Adipocyte (in vitro differentiated cells): ENCODE data around the gene USH2A.

ENCODE experiments used
- DNase-seq: peaks from one replicate; pipeline ENCODE4 v3.0.0-alpha.2; 2015; ENCODE audit warnings: low read depth
- H3K27me3 ChIP-seq: replicated peaks from 2 replicates; pipeline ENCODE4 v1.7.0; 2013; ENCODE audit warnings: mild to moderate bottlenecking, low read length, moderate library complexity; ENCODE audit not compliant: control insufficient read depth, insufficient read depth
- H3K36me3 ChIP-seq: 2 replicates; pipeline ENCODE4 v1.7.0; 2013; ENCODE audit warnings: low read length, mild to moderate bottlenecking, moderate library complexity; ENCODE audit not compliant: control insufficient read depth, insufficient read depth, severe bottlenecking
- H3K4me1 ChIP-seq: 2 replicates; pipeline ENCODE4 v1.7.0; 2013; ENCODE audit warnings: mild to moderate bottlenecking, low read length, moderate library complexity; ENCODE audit not compliant: control insufficient read depth, insufficient read depth
- H3K4me3 ChIP-seq: 2 replicates; pipeline ENCODE4 v1.7.0; 2013; ENCODE audit warnings: mild to moderate bottlenecking, low read length, moderate library complexity
- H3K9ac ChIP-seq: 2 replicates; pipeline ENCODE4 v1.7.0; 2013; ENCODE audit warnings: mild to moderate bottlenecking, low read length, moderate library complexity
- H3K9me3 ChIP-seq: 2 replicates; pipeline ENCODE4 v1.7.0; 2013; ENCODE audit warnings: mild to moderate bottlenecking, low read length, moderate library complexity; ENCODE audit not compliant: control insufficient read depth

Gene USH2A

DNA sequence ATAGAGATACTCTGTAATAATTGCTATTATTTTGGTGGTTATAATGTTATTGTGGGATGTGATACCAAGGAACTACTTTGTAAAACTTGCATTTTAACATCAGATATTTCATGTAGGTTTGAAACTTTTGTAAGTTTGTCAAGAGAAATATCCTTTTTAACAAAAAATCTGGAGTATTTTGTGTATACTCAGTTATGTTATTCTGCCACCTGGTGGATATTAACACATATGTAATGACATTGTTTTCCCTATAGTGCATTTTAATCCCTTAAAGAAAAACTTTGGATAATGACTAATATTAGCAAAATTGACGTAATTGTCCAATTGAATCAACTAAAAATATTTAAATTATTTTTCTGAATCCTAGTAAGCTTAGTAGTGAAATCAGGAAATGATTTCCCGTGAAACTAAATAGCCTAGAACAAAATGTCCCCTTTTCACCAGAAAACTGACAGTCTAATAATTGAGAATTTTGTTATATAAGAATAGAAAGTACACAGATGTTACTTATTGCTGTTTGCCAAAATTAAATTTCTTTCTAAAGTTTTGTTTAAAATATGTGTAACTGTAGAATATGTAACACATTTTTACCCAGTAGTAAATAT, 816.6 kb downstream of the USH2A start:
- Histone ChIP-seq H3K9me3 (no peaks in the 10 kb centered on the region), H3K9ac (peak overlapping the region; percentile 15), H3K4me3 (no peak overlapping the region), H3K27me3 (no peaks in the 10 kb centered on the region), H3K4me1 (peaks cover 34% of the 10 kb centered on the region), H3K36me3 (peaks cover 43% of the 10 kb centered on the region)
- DNase-seq: peak; percentile 73

DNA sequence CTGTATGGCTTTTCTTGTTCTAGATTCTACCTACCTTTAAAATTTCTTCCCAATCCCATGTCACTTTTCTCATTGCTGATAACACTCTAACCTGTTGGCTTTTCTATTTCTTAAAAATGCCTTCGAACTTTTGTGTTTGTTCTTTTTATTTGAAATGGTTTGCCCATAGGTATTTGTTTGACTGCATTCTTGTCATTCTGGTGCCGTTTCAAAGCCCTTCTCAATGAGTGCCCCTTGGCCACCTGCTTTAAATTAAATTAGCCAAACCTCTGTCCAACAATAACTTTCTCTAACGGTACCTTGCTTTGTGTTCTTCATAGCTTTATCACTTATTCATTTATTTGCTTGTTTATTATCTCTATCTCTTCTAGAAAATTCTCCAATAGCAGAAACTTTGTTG, 817.2 kb downstream of the USH2A start:
- Histone ChIP-seq H3K9ac (peak overlapping the region; percentile 15), H3K9me3 (no peaks in the 10 kb centered on the region), H3K4me1 (peaks cover 34% of the 10 kb centered on the region), H3K27me3 (no peaks in the 10 kb centered on the region), H3K36me3 (peaks cover 46% of the 10 kb centered on the region), H3K4me3 (no peak overlapping the region)
- DNase-seq: no peak

- H3K9me3 ChIP-seq: no peaks in the 10 kb centered on the region
- H3K36me3 ChIP-seq: peaks cover 40% of the 10 kb centered on the region
- DNase-seq: peak; percentile 68
- H3K4me3 ChIP-seq: no peak overlapping the region
- no peaks in the 10 kb centered on the region for H3K27me3 ChIP-seq
- no peak overlapping the region for H3K9ac ChIP-seq
- H3K4me1 ChIP-seq: peaks cover 34% of the 10 kb centered on the region
Observed at GRCh38 chr1:215605011-215605621, 818.1 kb downstream of the USH2A start.

GRCh38 chr1:215603319-215603718, 819.9 kb downstream of the USH2A start:
- Histone ChIP-seq H3K4me1 (peaks cover 31% of the 10 kb centered on the region), H3K36me3 (peaks cover 22% of the 10 kb centered on the region), H3K4me3 (no peak overlapping the region), H3K9me3 (no peaks in the 10 kb centered on the region), H3K27me3 (no peaks in the 10 kb centered on the region), H3K9ac (peak overlapping the region; percentile 5)
- peak; percentile 41 for DNase-seq

- no peak overlapping the region for H3K4me3 ChIP-seq
- no peak for DNase-seq
- H3K36me3 ChIP-seq: peaks cover 34% of the 10 kb centered on the region
- no peaks in the 10 kb centered on the region for H3K27me3 ChIP-seq
- H3K4me1 ChIP-seq: peaks cover 17% of the 10 kb centered on the region
- no peak overlapping the region for H3K9ac ChIP-seq
- no peaks in the 10 kb centered on the region for H3K9me3 ChIP-seq
Observed at GRCh38 chr1:215601276-215601675, 822.0 kb downstream of the USH2A start.

GRCh38 chr1:215600867-215601266, 822.4 kb downstream of the USH2A start:
- Histone ChIP-seq H3K27me3 (no peaks in the 10 kb centered on the region), H3K4me3 (no peak overlapping the region), H3K4me1 (peaks cover 13% of the 10 kb centered on the region), H3K36me3 (peaks cover 35% of the 10 kb centered on the region), H3K9ac (no peak overlapping the region), H3K9me3 (no peaks in the 10 kb centered on the region)
- DNase-seq: no peak

DNA sequence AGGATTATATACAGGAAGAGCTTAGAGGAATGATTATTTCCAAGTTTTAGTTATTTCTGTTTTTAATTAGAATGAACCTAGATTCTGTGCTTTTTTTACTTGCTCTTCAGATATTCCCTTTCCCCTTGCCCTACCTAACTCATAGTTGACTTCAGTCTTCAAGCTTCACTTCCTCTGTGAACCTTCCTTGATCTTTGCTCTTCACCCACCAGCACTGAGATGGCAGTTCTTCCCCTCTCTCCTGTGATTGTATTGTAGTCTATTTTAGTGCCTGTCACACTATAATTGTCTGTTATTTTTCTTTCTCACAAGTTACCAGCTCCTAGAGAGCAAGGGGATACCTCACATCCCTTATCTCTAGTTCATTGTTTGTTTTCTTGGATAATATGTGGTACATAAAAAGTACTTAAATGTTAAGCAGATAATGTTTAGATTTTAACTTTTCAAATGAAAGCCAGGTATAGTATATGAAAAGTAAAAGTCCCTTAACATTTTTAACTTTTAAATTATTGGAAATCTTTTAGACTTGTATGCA, 822.9 kb downstream of the USH2A start:
- Histone ChIP-seq H3K9me3 (no peaks in the 10 kb centered on the region), H3K4me1 (peaks cover 14% of the 10 kb centered on the region), H3K36me3 (peaks cover 35% of the 10 kb centered on the region), H3K9ac (no peak overlapping the region), H3K4me3 (no peak overlapping the region), H3K27me3 (no peaks in the 10 kb centered on the region)
- DNase-seq: no peak

GRCh38 chr1:215599418-215600074, 823.7 kb downstream of the USH2A start:
- H3K9me3 ChIP-seq: no peaks in the 10 kb centered on the region
- H3K36me3 ChIP-seq: peaks cover 35% of the 10 kb centered on the region
- H3K27me3 ChIP-seq: no peaks in the 10 kb centered on the region
- H3K4me3 ChIP-seq: no peak overlapping the region
- H3K9ac ChIP-seq: no peak overlapping the region
- peaks cover 17% of the 10 kb centered on the region for H3K4me1 ChIP-seq
- peak; percentile 48 for DNase-seq

DNA sequence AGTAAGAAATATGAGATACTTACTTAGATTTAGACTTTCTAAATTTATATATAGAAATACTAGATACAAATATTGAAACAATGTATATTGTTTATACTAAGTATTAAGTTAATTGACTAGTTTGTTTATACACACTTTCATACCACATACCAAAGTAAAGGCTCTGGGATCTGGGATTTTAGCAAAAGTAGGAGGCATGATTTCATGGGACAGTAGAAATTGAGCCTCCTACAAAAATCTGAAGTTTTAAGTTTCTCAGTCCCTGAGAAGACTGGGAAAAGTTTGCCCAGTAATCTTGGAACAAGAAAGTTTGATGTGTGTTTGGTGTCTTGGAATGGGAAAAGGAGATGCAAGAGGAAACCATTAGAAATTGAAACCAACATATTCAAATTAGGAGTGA, 825.3 kb downstream of the USH2A start:
- Histone ChIP-seq H3K9ac (no peak overlapping the region), H3K36me3 (peaks cover 29% of the 10 kb centered on the region), H3K4me3 (no peak overlapping the region), H3K4me1 (peaks cover 20% of the 10 kb centered on the region), H3K27me3 (no peaks in the 10 kb centered on the region), H3K9me3 (no peaks in the 10 kb centered on the region)
- peak; percentile 54 for DNase-seq

DNA sequence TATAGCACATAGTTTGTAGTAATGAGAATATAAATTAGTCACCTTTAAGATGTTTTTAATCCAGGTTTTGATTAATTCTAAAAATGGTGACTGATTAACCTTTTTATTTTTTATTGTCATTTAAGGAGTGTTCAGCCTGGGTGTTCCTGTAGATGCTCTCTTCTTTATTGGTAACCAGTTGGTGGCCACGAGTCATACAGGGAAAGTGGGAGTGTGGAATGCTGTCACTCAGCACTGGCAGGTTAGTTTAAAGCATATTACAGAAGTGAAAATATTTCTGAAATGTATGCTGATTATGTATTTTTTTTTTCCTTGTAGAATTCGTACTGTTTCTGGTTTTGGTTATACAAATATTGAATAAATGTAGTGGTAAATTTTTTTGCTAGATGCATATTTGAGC, 828.0 kb downstream of the USH2A start:
- no peak overlapping the region for H3K4me3 ChIP-seq
- H3K4me1 ChIP-seq: peaks cover 19% of the 10 kb centered on the region
- H3K9ac ChIP-seq: no peak overlapping the region
- no peaks in the 10 kb centered on the region for H3K27me3 ChIP-seq
- H3K9me3 ChIP-seq: no peaks in the 10 kb centered on the region
- peak; percentile 24 for DNase-seq
- peaks cover 26% of the 10 kb centered on the region for H3K36me3 ChIP-seq

DNA sequence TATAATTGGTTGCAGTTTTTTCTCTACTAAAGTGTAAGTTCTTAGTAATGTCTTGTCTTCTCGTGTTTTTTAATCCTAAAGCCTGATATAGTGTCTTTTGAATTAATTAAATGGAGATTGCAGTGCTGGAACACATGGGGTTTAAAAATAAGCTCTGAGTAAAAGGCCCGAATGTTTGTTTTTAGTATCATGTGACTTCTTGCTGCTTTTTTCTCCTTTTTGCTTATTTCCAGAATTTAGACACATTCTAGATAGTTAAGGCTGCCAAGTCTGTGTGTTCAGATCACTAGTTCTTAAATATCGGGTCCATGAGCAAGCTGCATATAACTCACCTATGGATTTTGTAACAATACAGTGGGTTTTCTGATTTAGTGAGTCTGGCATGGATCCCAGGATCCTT, 828.6 kb downstream of the USH2A start:
- H3K9me3 ChIP-seq: no peaks in the 10 kb centered on the region
- H3K27me3 ChIP-seq: no peaks in the 10 kb centered on the region
- H3K4me3 ChIP-seq: no peak overlapping the region
- peaks cover 19% of the 10 kb centered on the region for H3K4me1 ChIP-seq
- H3K36me3 ChIP-seq: peaks cover 26% of the 10 kb centered on the region
- DNase-seq: peak; percentile 38
- no peak overlapping the region for H3K9ac ChIP-seq
